Fibroblast of pulmonary artery (primary cell): ENCODE data around the gene FGF8.

Experiments used
- DNase-seq: peaks from one replicate; pipeline ENCODE4 v3.0.0-alpha.2; 2010; ENCODE audit warnings: low read depth
- H3K4me3 ChIP-seq: replicated peaks from 2 replicates; pipeline ENCODE4 v1.5.1; 2011; ENCODE audit warnings: low read depth, mild to moderate bottlenecking, control low read depth, low read length, moderate library complexity
- TF ChIP-seq, protein P1 (sequence below): IDR thresholded peaks from 2 replicates; pipeline ENCODE4 v1.5.1; 2011; ENCODE audit warnings: mild to moderate bottlenecking, control low read depth, low read length, inconsistent platforms; ENCODE audit errors: missing control alignments

FGF8 gene

DNA sequence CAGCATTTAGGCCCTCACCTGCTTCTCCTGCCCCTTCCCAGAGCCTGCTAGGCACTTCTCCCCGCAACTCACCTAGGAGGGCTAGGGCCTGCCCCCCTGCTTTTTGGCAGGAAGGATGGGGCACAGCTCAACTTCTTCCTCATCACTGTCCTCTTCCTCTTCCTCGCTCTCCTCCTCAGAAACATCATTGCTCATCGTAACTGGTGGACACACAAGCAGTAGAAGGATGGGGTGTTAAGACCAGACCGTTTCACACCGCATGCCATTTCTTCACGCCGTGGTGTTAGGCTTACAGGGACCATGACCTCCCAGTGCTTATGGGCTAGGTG lies 5.7 kb upstream of the FGF8 start:
- no peak for DNase-seq
- TF ChIP-seq, protein P1, sequence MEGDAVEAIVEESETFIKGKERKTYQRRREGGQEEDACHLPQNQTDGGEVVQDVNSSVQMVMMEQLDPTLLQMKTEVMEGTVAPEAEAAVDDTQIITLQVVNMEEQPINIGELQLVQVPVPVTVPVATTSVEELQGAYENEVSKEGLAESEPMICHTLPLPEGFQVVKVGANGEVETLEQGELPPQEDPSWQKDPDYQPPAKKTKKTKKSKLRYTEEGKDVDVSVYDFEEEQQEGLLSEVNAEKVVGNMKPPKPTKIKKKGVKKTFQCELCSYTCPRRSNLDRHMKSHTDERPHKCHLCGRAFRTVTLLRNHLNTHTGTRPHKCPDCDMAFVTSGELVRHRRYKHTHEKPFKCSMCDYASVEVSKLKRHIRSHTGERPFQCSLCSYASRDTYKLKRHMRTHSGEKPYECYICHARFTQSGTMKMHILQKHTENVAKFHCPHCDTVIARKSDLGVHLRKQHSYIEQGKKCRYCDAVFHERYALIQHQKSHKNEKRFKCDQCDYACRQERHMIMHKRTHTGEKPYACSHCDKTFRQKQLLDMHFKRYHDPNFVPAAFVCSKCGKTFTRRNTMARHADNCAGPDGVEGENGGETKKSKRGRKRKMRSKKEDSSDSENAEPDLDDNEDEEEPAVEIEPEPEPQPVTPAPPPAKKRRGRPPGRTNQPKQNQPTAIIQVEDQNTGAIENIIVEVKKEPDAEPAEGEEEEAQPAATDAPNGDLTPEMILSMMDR, result no peak
- no peak overlapping the region for H3K4me3 ChIP-seq

DNA sequence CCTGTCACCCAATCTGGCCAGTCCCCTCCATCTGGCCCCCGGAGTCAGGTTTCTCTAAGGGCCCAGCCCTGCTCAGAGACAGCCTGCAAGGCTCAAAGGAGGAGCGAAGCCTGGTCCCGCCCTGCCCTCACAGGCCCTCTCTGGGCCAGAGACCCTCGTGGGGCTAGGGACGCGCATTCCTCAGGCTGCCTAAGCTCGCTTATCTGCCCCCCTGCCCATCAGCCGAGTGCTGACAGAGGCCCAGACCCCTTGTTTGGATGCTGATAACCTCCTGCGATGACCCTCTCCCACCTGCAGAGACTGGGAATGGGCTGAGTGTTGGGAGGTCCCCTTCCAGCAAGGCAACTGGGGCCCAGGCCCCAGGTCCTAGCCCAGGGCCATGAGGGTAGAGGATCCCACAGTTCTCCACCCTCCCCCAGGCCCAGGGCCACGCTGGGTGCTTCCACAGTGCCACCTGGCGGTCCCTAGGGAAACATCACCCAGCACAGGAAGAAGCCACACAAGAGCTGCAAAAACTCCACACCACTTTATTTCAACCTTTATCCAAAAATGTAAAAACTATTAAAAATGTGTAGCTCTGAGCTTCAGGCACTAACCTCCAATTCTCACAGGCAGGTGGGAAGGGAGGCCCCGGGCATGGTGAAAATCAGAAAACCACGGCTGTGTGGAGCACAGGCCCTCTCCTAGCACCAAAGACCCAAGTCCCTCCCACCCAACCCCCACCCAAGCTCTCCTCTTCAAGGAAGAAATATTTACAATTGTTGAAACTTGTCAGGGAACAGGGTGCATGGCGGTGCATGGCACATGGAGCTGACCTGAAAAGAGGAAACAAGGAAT lies 5.1 kb upstream of the FGF8 start:
- TF ChIP-seq, protein P1, result peak; percentile 88
- DNase-seq, result peak; percentile 72
- H3K4me3 ChIP-seq, result no peak overlapping the region

DNA sequence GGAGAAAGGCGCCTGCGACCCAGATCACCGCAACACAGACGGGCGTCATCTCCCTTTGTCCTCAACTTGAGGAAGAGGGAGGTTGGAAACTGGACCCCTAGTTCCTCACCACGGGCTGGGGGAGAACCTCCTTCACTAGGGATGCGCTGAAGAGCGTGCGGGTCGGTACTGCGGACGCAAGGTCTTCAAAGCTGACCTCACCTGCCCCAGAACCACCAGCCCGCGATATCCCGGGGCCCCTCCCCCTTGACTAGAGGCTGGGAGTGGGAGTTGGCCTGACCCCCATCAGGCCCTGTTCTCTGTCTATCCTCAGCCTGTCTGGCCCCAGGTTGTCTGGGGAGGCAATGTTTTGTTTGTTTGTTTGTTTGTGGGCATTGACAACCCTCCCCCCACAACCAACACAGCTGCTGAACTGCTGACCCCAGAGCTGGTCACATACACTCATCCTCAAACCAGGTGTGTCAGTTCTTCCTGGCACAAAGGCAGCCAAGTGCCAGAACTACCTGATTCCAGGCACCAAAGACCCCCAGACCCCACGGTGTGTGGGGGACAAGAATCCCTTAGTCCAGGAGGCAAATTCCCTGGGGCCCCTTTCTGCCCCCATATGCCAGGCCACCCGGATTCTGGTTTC lies 4.4 kb upstream of the FGF8 start:
- TF ChIP-seq, protein P1, result no peak
- H3K4me3 ChIP-seq, result peak overlapping the region; percentile 36
- no peak for DNase-seq

DNA sequence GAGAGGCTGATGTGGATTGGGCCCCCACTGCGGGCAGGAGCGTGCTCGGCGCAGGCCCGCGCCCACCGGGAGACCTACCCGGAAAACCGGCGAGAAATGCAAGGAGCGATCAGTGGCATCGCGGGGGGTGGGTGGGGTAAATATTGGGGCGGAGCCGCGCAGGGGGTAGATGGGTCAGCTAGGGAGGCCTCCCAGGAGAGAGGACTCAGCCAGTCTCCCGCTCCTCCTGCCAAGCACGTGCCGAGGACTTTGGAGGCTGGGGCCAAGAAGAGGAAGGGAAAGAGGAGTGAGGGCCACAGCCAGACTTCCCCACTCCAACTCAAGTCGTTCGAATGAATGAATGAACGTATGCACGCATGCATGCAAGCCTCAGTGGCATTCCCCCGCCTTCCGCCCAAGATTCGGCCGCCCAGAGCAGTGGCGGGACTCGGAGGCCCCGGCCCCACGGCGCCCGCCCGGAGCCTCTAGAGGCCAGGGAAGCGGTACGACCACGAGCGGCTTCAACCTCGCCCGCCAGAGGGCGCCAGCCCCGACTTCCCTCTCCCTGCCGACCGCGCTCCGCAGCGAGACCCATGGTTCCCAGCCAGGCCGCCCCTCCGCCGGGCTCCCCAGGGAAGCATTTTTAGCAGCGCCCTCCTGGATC lies 3.8 kb upstream of the FGF8 start:
- peak; percentile 70 for DNase-seq
- H3K4me3 ChIP-seq, result peak overlapping the region; percentile 36
- TF ChIP-seq, protein P1, result peak; percentile 68

DNA sequence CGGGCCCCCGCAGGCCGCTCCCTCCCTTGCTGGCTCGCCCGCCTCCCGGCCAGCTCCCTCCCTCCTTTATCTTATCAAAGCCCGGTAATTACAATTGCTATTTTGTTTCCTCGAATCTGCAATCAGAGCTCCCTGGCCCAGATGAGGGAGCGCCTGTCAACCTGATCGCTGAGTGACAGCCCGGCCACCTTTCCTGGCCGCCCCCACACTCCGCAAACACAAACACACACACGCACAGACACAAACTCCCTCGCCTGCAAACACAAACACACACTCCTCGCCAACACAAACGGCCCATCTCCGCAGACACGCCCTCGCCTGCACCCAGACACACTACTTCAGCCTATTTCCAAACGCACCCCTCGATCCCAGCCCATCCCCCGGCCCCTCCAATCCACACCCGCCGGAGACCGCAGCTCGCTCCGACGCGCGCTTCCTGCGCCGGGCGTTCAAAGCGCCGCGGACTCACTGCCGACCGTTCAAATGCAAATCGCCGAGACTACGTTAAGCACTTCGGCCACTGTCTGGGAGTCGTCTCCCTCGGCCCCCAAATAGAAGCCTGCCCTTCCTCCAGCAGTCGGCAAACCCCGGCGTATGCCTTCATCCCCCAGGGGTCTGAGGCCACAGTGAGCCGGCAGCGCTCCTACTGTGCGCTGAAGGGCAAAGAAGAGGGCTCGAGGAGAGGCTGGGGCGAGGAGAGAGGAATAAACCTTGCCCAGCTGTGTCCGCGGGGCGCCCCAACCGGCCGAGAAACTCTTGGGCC lies 3.0 kb upstream of the FGF8 start:
- TF ChIP-seq, protein P1, result no peak
- H3K4me3 ChIP-seq, result peak overlapping the region; percentile 22
- peak; percentile 48 for DNase-seq

DNA sequence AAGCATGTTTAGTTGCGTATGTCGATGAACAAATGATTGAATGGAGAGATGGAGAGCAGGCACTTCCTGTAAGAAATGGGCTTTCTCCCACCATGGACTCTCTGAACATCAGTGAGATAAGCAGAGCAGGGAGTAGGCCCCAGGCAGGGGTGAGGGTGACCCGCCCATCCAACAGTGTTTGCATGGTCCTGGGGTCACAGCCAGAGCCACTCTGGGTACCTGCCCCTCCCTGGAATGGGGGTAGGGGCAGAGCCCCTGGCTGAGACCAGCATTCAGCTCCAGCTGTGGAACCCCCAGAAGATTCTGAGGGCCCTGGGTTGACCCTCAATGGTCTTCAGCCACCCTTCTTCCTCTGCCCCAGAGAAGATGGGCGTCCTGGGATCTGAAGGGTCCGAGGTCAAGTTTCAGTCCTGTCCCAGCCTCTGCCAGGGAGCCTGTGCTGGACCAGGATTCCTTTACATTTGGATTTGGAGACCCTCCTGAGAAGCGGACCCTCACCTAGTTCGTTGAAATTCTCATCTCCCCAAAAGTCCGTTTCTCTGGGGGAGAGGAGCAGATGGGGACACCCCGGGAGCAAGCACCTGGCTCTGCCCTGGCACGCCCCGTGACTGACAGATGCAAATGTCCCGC lies 2.4 kb upstream of the FGF8 start:
- TF ChIP-seq, protein P1, result no peak
- H3K4me3 ChIP-seq, result no peak overlapping the region
- DNase-seq, result no peak
